ENCODE results near the gene OSBP. TPM values are rescaled to one million over a fixed set of nuclear protein-coding genes. Genes with fewer than 3 reads are reported as not detected.

Gene OSBP
- total and polyA plus RNA-seq, 2 donors (not counting 1 experiment from before 2014, with no cell fraction given), result 12.6 to 40.2 TPM

DNA sequence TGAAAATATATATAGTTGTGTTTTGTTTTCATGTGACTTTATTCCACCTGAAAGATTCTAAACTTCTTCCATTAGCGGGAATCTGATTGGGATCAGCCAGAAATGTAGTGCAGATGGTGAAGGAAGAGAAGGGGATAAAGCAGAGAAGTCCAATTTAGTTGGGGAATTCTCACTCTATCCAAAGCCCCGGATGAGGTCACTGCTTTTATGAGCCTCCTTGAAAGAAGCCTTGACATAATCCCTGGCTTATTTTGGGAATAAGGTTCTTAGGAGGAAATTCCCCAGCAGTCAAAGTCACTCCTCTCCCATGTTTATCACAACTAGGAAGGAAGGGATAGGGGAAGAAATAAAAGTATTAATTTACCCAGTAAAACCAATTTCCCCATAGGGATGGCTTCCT, 41.1 kb downstream of the OSBP start:
- Mint-ChIP-seq H3K27ac (no peak overlapping the region), H3K9me3 (ENCODE audit: insufficient read depth) (no peaks in the 10 kb centered on the region), H3K4me1 (peaks cover 4% of the 10 kb centered on the region), H3K27me3 (no peaks in the 10 kb centered on the region), H3K4me3 (no peak overlapping the region)
- no peak overlapping the region for H3K4me3 ChIP-seq (ENCODE audit: control extremely low read depth in 1 of 5, extremely low read depth in 1 of 5, insufficient read depth in 1 of 5, low read depth in 2 of 5, low read length in 4 of 5)
- ChIA-PET CTCF (no interaction called here), POLR2A (no interaction called here)
- no peaks in the 10 kb centered on the region for H4K20me1 ChIP-seq (ENCODE audit: control insufficient read depth, insufficient read depth, low read length, poor library complexity, severe bottlenecking)
- peaks cover 11 to 36% of the 10 kb centered on the region in 2 experiments for H3K36me3 ChIP-seq (replicated peaks in 1 of 2; ENCODE audit: control extremely low read depth in 1 of 2, control insufficient read depth in 1 of 2, extremely low read depth in 1 of 2, insufficient read depth in 2 of 2, low read length in 1 of 2)
- WGBS (ENCODE audit: insufficient coverage), result no CpG with 5 or more reads among the region's 2 CpGs
- TF ChIP-seq, protein P1, sequence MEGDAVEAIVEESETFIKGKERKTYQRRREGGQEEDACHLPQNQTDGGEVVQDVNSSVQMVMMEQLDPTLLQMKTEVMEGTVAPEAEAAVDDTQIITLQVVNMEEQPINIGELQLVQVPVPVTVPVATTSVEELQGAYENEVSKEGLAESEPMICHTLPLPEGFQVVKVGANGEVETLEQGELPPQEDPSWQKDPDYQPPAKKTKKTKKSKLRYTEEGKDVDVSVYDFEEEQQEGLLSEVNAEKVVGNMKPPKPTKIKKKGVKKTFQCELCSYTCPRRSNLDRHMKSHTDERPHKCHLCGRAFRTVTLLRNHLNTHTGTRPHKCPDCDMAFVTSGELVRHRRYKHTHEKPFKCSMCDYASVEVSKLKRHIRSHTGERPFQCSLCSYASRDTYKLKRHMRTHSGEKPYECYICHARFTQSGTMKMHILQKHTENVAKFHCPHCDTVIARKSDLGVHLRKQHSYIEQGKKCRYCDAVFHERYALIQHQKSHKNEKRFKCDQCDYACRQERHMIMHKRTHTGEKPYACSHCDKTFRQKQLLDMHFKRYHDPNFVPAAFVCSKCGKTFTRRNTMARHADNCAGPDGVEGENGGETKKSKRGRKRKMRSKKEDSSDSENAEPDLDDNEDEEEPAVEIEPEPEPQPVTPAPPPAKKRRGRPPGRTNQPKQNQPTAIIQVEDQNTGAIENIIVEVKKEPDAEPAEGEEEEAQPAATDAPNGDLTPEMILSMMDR (IDR thresholded peaks at IDR 0.05), result no peak
- no peak for TF ChIP-seq EZH2 (IDR thresholded peaks at IDR 0.05; ENCODE audit: borderline replicate concordance, insufficient read depth, low read depth, low read length, poor library complexity, severe bottlenecking)
- H3K9me3 ChIP-seq (ENCODE audit: control extremely low read depth in 1 of 3, control insufficient read depth in 2 of 3, insufficient read depth in 1 of 3, low read length in 2 of 3), result no peaks in the 10 kb centered on the region
- H3K27ac ChIP-seq (ENCODE audit: low read length in 2 of 2), result no peak overlapping the region
- H3K9ac ChIP-seq (ENCODE audit: low read length), result no peak overlapping the region
- intact Hi-C loops (cut with micrococcal nuclease), result no loop called here
- no peaks in the 10 kb centered on the region for H3K27me3 ChIP-seq (replicated peaks in 1 of 4; ENCODE audit: control extremely low read depth in 1 of 4, control insufficient read depth in 3 of 4, insufficient read depth in 4 of 4, low read length in 3 of 4)
- H3K4me2 ChIP-seq (replicated peaks; ENCODE audit: low read depth, low read length, poor library complexity, severe bottlenecking), result no peak overlapping the region
- no peaks in the 10 kb centered on the region for H3K79me2 ChIP-seq (ENCODE audit: control insufficient read depth, insufficient read depth, low read length)
- no peaks in the 10 kb centered on the region for H3K4me1 ChIP-seq (ENCODE audit: control insufficient read depth in 2 of 2, insufficient read depth in 2 of 2, low read length in 2 of 2)
- DNase-seq (no peak), ATAC-seq (ENCODE audit: low read depth) (no peak)
- no peak overlapping the region for H2AFZ ChIP-seq (ENCODE audit: insufficient read depth, low read depth, low read length, poor library complexity, severe bottlenecking)

DNA sequence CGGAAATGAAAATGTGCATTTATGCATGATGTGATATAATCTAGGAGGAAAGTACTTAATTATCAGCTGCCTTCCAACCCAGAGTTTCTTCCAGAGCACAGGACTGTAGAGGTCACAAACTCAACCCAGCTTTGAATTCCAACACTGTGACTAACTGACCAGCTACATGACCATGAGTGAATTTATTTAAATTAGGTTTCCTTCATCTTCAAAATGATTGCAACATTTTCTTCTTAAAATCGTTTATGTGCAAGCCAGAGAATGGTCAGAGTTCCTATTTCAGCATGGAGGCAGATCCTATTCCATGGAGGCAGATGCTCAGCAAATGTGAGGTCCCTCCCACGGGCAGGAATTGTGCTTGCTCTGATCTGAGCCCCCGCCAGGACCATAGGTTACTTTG, 42.4 kb downstream of the OSBP start:
- H3K36me3 ChIP-seq (replicated peaks in 1 of 2; ENCODE audit: control extremely low read depth in 1 of 2, control insufficient read depth in 1 of 2, extremely low read depth in 1 of 2, insufficient read depth in 2 of 2, low read length in 1 of 2), result peaks cover 11 to 28% of the 10 kb centered on the region in 2 experiments
- TF ChIP-seq, protein P1 (IDR thresholded peaks at IDR 0.05), result no peak
- no peak overlapping the region for H3K27ac ChIP-seq (ENCODE audit: low read length in 2 of 2)
- no peaks in the 10 kb centered on the region for H3K4me1 ChIP-seq (ENCODE audit: control insufficient read depth in 2 of 2, insufficient read depth in 2 of 2, low read length in 2 of 2)
- peaks cover 2% of the 10 kb centered on the region for H3K4me1 Mint-ChIP-seq
- no peaks in the 10 kb centered on the region for H3K9me3 ChIP-seq (ENCODE audit: control extremely low read depth in 1 of 3, control insufficient read depth in 2 of 3, insufficient read depth in 1 of 3, low read length in 2 of 3)
- no peaks in the 10 kb centered on the region for H4K20me1 ChIP-seq (ENCODE audit: control insufficient read depth, insufficient read depth, low read length, poor library complexity, severe bottlenecking)
- H3K27me3 ChIP-seq (replicated peaks in 1 of 4; ENCODE audit: control extremely low read depth in 1 of 4, control insufficient read depth in 3 of 4, insufficient read depth in 4 of 4, low read length in 3 of 4), result no peaks in the 10 kb centered on the region
- H3K4me3 ChIP-seq (ENCODE audit: control extremely low read depth in 1 of 5, extremely low read depth in 1 of 5, insufficient read depth in 1 of 5, low read depth in 2 of 5, low read length in 4 of 5), result no peak overlapping the region
- no peak overlapping the region for H3K9ac ChIP-seq (ENCODE audit: low read length)
- WGBS (ENCODE audit: insufficient coverage), result 91% methylated on average over 3 of the region's 4 CpGs
- ATAC-seq (ENCODE audit: low read depth) (no peak), DNase-seq (no peak)
- H3K4me2 ChIP-seq (replicated peaks; ENCODE audit: low read depth, low read length, poor library complexity, severe bottlenecking), result no peak overlapping the region
- ChIA-PET CTCF (interaction anchor here (0.7 kb wide), 1 partner anchor 1880 kb away, joined by 3 read pairs; no protein-coding TSS in a partner anchor), POLR2A (no interaction called here)
- H3K27me3 Mint-ChIP-seq, result no peaks in the 10 kb centered on the region
- no peaks in the 10 kb centered on the region for H3K79me2 ChIP-seq (ENCODE audit: control insufficient read depth, insufficient read depth, low read length)
- H3K9me3 Mint-ChIP-seq (ENCODE audit: insufficient read depth), result no peaks in the 10 kb centered on the region
- H3K27ac Mint-ChIP-seq, result no peak overlapping the region
- no peak overlapping the region for H2AFZ ChIP-seq (ENCODE audit: insufficient read depth, low read depth, low read length, poor library complexity, severe bottlenecking)
- intact Hi-C loops (cut with micrococcal nuclease), result no loop called here
- no peak overlapping the region for H3K4me3 Mint-ChIP-seq

All from B cell (primary cell).